Measurements from ENCODE around the gene NPAS2. TPM values are rescaled to one million over a fixed set of nuclear protein-coding genes. Genes with fewer than 3 reads are reported as not detected.

Gene NPAS2
- total RNA-seq, 1 donor: 8.7 TPM

- Histone ChIP-seq H3K27me3 (ENCODE audit: insufficient read depth, low read length) (peaks cover 5% of the 10 kb centered on the region), H3K79me2 (ENCODE audit: insufficient read depth, low read length) (no peaks in the 10 kb centered on the region), H3K4me3 (ENCODE audit: insufficient read depth, low read length) (no peak overlapping the region), H4K20me1 (ENCODE audit: insufficient read depth, low read length) (no peaks in the 10 kb centered on the region), H2AFZ (ENCODE audit: low read length) (no peak overlapping the region), H3K4me2 (ENCODE audit: insufficient read depth, low read length) (no peak overlapping the region), H3K36me3 (ENCODE audit: insufficient read depth, low read length) (no peaks in the 10 kb centered on the region), H3K4me1 (ENCODE audit: insufficient read depth, low read length) (peaks cover under 1% of the 10 kb centered on the region), H3K27ac (ENCODE audit: low read depth, low read length) (no peak overlapping the region), H3K9me3 (ENCODE audit: low read depth, low read length) (no peaks in the 10 kb centered on the region)
- TF ChIP-seq, protein P1, sequence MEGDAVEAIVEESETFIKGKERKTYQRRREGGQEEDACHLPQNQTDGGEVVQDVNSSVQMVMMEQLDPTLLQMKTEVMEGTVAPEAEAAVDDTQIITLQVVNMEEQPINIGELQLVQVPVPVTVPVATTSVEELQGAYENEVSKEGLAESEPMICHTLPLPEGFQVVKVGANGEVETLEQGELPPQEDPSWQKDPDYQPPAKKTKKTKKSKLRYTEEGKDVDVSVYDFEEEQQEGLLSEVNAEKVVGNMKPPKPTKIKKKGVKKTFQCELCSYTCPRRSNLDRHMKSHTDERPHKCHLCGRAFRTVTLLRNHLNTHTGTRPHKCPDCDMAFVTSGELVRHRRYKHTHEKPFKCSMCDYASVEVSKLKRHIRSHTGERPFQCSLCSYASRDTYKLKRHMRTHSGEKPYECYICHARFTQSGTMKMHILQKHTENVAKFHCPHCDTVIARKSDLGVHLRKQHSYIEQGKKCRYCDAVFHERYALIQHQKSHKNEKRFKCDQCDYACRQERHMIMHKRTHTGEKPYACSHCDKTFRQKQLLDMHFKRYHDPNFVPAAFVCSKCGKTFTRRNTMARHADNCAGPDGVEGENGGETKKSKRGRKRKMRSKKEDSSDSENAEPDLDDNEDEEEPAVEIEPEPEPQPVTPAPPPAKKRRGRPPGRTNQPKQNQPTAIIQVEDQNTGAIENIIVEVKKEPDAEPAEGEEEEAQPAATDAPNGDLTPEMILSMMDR (IDR thresholded peaks at IDR 0.05; ENCODE audit: extremely low read depth, low read depth, low read length): no peak
- DNase-seq (ENCODE audit: insufficient read length, low spot score, missing footprints): no peak
These were observed 144.8 kb downstream of the NPAS2 start for GRCh38 chr2:100964681-100965169.

DNA sequence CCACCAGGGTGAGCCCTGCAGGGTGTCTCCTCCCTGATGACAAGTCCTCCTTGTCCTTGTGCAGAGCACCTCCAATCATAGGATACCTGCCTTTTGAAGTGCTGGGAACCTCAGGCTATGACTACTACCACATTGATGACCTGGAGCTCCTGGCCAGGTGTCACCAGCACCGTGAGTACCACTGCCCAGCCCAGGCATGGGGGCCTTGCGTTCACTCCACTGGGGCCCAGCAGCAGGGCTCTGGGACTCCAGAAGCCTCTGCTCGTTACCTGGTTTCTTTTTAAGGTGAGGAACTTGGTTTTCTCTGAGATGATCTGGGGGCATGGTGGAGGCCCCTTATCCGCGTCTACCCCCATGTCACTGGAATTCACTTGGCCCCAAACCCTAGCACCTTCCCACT, 145.7 kb downstream of the NPAS2 start:
- no peaks in the 10 kb centered on the region for H3K79me2 ChIP-seq (ENCODE audit: insufficient read depth, low read length)
- H3K27ac ChIP-seq (ENCODE audit: low read depth, low read length): no peak overlapping the region
- TF ChIP-seq, protein P1 (IDR thresholded peaks at IDR 0.05; ENCODE audit: extremely low read depth, low read depth, low read length): no peak
- no peaks in the 10 kb centered on the region for H3K9me3 ChIP-seq (ENCODE audit: low read depth, low read length)
- H3K4me2 ChIP-seq (ENCODE audit: insufficient read depth, low read length): no peak overlapping the region
- H3K27me3 ChIP-seq (ENCODE audit: insufficient read depth, low read length): peaks cover 4% of the 10 kb centered on the region
- H3K4me3 ChIP-seq (ENCODE audit: insufficient read depth, low read length): no peak overlapping the region
- H4K20me1 ChIP-seq (ENCODE audit: insufficient read depth, low read length): no peaks in the 10 kb centered on the region
- H2AFZ ChIP-seq (ENCODE audit: low read length): no peak overlapping the region
- H3K36me3 ChIP-seq (ENCODE audit: insufficient read depth, low read length): no peaks in the 10 kb centered on the region
- DNase-seq (ENCODE audit: insufficient read length, low spot score, missing footprints): no peak
- H3K4me1 ChIP-seq (ENCODE audit: insufficient read depth, low read length): no peaks in the 10 kb centered on the region

- H3K4me1 ChIP-seq (ENCODE audit: insufficient read depth, low read length): no peaks in the 10 kb centered on the region
- H3K4me3 ChIP-seq (ENCODE audit: insufficient read depth, low read length): no peak overlapping the region
- DNase-seq (ENCODE audit: insufficient read length, low spot score, missing footprints): no peak
- no peak overlapping the region for H3K4me2 ChIP-seq (ENCODE audit: insufficient read depth, low read length)
- H3K27ac ChIP-seq (ENCODE audit: low read depth, low read length): no peak overlapping the region
- H3K27me3 ChIP-seq (ENCODE audit: insufficient read depth, low read length): peaks cover 6% of the 10 kb centered on the region
- H3K9me3 ChIP-seq (ENCODE audit: low read depth, low read length): no peaks in the 10 kb centered on the region
- no peaks in the 10 kb centered on the region for H4K20me1 ChIP-seq (ENCODE audit: insufficient read depth, low read length)
- no peaks in the 10 kb centered on the region for H3K36me3 ChIP-seq (ENCODE audit: insufficient read depth, low read length)
- H3K79me2 ChIP-seq (ENCODE audit: insufficient read depth, low read length): no peaks in the 10 kb centered on the region
- TF ChIP-seq, protein P1 (IDR thresholded peaks at IDR 0.05; ENCODE audit: extremely low read depth, low read depth, low read length): no peak
- no peak overlapping the region for H2AFZ ChIP-seq (ENCODE audit: low read length)
These were observed 147.8 kb downstream of the NPAS2 start for GRCh38 chr2:100967716-100968115.

DNA sequence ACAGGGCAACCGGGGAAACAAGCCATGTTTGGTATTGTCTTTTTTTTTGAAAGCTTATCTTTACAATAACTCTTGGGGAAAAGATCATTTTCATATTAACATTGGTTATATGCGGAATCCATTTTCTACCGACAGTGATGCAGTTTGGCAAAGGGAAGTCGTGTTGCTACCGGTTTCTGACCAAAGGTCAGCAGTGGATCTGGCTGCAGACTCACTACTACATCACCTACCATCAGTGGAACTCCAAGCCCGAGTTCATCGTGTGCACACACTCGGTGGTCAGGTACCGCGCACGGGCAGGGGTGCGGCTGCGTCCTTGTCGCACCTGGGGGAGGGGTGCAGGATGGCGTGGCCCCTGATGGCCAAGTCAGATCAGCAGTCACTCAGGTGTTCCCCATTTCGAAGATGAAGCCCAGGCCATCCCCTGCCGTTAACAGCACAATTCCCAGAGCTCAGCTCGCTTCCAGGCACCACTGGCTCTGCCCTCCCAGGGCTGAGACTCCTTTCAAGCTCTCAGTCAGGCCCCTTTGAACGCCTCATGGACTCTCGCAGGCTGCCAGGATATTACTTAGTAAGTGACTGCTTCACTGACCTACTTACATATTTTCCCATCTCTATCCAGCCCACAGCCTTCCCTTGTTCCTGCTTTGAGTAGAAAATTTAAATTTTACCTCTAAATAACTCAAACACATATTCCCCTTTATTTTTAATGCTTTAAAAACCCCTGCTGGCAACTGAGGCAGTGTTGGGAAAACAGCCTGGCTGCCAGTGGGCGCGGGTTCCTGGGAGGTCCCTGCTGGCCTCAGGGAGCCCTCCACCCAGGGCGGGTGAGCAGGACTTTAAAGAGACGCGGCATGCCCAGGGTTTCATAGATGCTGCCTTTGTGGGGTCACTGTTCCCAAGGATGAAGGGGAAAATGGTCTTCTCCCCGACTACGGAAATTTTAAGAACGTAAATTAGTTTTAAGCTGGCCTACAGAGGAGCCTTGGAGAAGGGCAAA, 148.5 kb downstream of the NPAS2 start:
- Histone ChIP-seq H3K27me3 (ENCODE audit: insufficient read depth, low read length) (peaks cover 6% of the 10 kb centered on the region), H3K9me3 (ENCODE audit: low read depth, low read length) (no peaks in the 10 kb centered on the region), H3K27ac (ENCODE audit: low read depth, low read length) (no peak overlapping the region), H3K4me2 (ENCODE audit: insufficient read depth, low read length) (no peak overlapping the region), H3K4me3 (ENCODE audit: insufficient read depth, low read length) (no peak overlapping the region), H3K36me3 (ENCODE audit: insufficient read depth, low read length) (no peaks in the 10 kb centered on the region), H2AFZ (ENCODE audit: low read length) (no peak overlapping the region), H4K20me1 (ENCODE audit: insufficient read depth, low read length) (no peaks in the 10 kb centered on the region), H3K4me1 (ENCODE audit: insufficient read depth, low read length) (no peaks in the 10 kb centered on the region), H3K79me2 (ENCODE audit: insufficient read depth, low read length) (no peaks in the 10 kb centered on the region)
- DNase-seq (ENCODE audit: insufficient read length, low spot score, missing footprints): no peak
- TF ChIP-seq, protein P1 (IDR thresholded peaks at IDR 0.05; ENCODE audit: extremely low read depth, low read depth, low read length): no peak

All from osteoblast (primary cell).